HG02973 (cell line): ENCODE data around the gene SLC35G6.

Experiments used
- ATAC-seq: cut with Tn5 transposase; IDR thresholded peaks from one replicate; pipeline ENCODE4 v1.9.1; 2021; ENCODE audit warnings: moderate library complexity; ENCODE audit not compliant: unreplicated experiment

SLC35G6 gene

DNA sequence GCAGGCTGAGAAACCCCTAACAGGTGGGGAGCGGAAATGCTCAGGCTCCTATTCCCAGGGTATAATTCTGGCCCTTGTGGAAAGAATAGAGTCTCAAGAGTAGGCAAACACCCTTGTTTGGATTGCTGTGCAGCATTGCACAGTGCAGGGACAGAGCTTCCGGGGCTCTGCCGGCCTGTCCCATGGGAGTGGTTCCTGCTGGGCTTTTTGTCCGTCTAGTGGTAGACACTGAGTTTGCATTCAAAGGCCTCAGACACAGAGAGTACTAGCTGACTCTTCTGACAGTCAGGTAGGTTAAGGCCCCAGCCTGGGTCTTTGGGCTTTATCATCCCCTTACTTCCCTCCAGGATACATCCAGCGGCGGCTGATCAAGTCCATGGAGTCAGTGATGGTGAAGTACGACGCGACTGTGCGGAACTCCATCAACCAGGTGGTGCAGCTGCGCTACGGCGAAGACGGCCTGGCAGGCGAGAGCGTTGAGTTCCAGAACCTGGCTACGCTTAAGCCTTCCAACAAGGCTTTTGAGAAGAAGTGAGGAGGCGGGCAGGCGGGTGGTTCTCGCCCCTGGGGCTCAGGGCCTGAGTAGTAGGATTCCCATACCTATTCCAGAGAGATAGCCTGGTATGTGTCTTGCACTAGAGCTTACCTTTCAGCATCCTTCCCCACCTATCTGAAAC is 21.1 kb downstream of the SLC35G6 start:
- ATAC-seq = no peak

DNA sequence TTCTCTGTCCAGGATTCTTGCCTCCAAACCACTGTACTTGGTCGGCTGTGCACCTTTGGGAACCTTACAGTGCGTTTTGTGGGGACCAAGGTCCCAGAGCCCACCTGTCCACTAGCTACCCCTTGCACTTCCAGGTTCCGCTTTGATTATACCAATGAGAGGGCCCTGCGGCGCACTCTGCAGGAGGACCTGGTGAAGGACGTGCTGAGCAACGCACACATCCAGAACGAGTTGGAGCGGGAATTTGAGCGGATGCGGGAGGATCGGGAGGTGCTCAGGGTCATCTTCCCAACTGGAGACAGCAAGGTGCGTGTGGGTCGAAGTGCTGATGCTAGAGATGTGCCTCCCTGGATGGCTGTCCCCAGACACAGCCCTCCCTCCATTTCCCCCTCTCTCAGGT is 21.7 kb downstream of the SLC35G6 start:
- no peak for ATAC-seq

DNA sequence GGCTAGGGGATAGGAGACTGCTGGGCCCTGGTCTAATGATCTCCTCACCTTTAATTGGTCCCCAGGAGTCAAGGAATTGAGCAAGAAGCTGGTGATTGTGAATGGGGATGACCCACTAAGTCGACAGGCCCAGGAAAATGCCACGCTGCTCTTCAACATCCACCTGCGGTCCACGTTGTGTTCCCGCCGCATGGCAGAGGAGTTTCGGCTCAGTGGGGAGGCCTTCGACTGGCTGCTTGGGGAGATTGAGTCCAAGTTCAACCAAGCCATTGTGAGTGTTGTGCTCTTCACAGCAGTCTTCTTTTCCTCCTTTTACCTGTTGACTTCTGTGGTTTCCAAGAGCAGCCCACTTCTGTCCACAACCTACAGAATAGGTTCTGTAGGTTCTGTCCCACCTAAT is 22.3 kb downstream of the SLC35G6 start:
- ATAC-seq = no peak

DNA sequence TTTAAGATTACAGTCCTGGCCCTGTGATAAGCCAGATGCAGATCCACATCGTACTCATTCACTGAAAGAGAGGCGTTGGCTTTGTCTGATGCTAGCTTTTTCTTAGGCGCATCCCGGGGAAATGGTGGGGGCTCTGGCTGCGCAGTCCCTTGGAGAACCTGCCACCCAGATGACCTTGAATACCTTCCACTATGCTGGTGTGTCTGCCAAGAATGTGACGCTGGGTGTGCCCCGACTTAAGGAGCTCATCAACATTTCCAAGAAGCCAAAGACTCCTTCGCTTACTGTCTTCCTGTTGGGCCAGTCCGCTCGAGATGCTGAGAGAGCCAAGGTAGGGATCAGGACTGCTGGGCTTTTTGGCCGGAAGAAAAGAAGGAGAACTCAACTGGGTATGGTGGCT is 26.9 kb downstream of the SLC35G6 start:
- ATAC-seq = no peak

DNA sequence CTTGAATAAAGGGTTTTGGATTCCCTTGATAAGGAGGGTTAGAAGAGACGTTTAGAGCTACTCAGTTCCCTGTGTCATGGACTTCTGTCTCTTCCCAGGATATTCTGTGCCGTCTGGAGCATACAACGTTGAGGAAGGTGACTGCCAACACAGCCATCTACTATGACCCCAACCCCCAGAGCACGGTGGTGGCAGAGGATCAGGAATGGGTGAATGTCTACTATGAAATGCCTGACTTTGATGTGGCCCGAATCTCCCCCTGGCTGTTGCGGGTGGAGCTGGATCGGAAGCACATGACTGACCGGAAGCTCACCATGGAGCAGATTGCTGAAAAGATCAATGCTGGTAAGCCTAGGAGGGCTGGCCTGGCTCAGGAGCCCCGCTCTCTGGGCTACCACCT is 27.6 kb downstream of the SLC35G6 start:
- no peak for ATAC-seq

DNA sequence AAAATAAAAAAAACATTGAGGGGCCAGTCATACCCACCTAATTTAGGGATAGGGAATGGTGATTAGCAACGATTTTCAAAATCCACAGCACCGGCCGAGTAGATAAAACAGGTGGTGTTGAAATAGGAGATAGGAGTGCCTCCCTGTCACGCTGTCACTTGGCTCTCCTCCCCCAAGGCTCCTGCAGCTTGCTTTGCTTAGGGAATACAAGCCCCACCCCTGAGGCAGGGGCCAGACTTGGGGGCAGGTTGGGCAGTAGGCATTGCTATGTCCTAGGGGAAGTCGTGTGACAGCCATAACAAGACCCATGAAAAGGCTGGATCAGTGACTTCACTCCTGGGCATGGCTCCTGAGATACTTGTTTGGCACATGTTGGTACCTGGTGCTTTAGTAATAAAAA is 28.7 kb downstream of the SLC35G6 start:
- ATAC-seq = no peak

DNA sequence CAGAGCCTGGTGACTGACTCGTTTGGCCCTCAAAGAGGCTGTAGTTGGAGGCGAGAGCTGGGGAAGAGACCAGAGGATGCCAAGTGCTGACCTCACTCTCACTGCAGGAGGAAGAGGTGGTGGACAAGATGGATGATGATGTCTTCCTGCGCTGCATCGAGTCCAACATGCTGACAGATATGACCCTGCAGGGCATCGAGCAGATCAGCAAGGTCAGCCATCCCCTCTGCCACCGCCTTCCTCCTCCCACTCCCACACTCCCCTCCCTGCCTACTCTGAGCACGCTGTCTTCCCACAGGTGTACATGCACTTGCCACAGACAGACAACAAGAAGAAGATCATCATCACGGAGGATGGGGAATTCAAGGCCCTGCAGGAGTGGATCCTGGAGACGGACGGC is 29.9 kb downstream of the SLC35G6 start:
- ATAC-seq = no peak

DNA sequence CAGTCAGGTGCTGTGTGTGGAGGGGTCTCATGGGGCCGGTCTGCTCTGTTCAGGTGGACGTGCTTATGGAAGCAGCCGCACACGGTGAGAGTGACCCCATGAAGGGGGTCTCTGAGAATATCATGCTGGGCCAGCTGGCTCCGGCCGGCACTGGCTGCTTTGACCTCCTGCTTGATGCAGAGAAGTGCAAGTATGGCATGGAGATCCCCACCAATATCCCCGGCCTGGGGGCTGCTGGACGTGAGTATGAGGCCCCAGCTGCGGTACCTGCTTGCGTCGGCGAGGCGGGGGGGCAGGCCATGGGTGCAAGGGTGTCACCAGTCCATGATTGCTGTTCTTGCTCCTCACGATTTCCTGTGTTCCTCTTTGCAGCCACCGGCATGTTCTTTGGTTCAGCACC is 30.9 kb downstream of the SLC35G6 start:
- no peak for ATAC-seq

DNA sequence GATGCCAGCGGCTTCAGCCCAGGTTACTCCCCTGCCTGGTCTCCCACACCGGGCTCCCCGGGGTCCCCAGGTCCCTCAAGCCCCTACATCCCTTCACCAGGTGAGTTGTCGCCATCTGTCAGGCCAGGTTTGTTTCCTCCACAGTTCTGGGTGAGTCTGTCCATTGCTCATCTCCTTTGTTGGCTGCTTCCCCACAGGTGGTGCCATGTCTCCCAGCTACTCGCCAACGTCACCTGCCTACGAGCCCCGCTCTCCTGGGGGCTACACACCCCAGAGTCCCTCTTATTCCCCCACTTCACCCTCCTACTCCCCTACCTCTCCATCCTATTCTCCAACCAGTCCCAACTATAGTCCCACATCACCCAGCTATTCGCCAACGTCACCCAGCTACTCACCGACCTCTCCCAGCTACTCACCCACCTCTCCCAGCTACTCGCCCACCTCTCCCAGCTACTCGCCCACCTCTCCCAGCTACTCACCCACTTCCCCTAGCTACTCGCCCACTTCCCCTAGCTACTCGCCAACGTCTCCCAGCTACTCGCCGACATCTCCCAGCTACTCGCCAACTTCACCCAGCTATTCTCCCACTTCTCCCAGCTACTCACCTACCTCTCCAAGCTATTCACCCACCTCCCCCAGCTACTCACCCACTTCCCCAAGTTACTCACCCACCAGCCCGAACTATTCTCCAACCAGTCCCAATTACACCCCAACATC is 31.7 kb downstream of the SLC35G6 start:
- ATAC-seq = no peak

DNA sequence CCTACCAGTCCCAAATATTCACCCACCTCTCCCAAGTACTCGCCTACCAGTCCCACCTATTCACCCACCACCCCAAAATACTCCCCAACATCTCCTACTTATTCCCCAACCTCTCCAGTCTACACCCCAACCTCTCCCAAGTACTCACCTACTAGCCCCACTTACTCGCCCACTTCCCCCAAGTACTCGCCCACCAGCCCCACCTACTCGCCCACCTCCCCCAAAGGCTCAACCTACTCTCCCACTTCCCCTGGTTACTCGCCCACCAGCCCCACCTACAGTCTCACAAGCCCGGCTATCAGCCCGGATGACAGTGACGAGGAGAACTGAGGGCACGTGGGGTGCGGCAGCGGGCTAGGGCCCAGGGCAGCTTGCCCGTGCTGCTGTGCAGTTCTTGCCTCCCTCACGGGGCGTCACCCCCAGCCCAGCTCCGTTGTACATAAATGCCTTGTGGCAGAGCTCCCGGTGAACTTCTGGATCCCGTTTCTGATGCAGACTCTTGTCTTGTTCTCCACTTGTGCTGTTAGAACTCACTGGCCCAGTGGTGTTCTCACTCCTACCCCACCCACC is 32.7 kb downstream of the SLC35G6 start:
- no peak for ATAC-seq

DNA sequence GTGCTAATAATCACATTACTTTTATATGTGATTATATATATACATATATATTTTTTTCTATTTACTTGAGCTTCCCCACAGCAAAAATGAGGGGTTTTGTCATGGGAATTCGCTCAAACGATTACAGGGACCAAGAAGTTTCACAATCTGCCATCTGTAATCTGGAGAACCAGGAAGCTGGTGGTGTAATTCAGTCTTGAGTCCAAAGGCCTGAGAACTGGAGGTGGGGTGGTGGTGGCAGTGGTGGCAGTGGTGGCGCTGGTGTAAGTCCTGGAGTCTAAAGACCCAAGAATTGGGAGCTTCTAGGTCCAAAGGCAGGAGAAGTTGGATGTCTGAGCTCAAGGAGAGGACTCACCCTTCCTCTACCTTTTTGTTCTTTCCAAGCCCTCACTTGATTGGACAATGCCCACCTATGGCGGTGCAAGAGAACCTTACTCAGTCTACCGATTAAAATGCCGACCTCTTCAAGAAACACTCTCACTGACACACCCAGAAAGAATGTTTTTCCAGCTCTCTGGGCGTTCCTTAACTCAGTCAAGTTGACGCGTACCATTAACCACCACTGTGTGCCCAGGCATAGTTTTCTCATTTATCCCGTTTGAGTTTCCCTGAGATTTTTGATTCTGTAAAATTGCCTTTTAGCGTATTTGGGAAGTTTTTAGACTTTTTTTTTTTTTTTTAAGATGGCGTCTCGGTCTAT is 34.8 kb downstream of the SLC35G6 start:
- ATAC-seq = no peak

DNA sequence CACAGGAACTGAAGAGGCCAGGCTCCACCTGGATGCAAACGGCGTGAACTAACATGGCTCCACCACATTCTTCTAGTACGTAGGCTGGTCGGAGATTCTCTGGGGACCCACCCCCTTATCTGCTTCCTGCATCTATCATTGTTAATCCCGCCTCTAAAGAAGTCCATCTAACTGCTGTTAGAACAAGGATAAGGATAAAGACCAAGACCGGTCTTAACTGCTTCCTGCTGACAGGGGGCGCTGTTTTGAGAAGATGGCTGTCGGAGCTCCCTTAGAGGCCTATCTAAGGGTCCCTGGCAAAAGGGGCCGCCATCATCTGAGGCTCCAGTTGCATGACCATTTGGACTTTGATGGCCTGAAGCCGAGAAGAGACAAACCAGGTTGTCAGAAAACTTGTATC is 41.8 kb downstream of the SLC35G6 start:
- no peak for ATAC-seq

DNA sequence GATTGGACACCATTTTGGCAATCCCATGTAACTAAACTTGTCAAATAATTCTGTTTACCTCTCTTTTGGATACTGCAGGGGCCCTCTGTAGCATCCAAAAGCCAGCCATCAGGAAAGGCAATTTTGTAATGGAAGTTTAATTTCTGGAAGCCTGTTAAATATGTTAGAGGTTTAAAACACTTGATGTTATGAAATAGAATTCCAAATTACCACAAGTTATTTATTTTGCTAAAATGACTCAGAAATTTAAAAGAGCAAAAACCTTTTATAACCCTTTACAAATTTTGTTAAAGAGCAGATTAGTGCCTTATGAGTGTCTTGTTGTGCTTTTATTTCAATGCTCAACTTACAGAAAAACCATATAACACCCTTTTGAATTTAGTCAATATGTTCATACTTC is 47.6 kb downstream of the SLC35G6 start:
- no peak for ATAC-seq

DNA sequence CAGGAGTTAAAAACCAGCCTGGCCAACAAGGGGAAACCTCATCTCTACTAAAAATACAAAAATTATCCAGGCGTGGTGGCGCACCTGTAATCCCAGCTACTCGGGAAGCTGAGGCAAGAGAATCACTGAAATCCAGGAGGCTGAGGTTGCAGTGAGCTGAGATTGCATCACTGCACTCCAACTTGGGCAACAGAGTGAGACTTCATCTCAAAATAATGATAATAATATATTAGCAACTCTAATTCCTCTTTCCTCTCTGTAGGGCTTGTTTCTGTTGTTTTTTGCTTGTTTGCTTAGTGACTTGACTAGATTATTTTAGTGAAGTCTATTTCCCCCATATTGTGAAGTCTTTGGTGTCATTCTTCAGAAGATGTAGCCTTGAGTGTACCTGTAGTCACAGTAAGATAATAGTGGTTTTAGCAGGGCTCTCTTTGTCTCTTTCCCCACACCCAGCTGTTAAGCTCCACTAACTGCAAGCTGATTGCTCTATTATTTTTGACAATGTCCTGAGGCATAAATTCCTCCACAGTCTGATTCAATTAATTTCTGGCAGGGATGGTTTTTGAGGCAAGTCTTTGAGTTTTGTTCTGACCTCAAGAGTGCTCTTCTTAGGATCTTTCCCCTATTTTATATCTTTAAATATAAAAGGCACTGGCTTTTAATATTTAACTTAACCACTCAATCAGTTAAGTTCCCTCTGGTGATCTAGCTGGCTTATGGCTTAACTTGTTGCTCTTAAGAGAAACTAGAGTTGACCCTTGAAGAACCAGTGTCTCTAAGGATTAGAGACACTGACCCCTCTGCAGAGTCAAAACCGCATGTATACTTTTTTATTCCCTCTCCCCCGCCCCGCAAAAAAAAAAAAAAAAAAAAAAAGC is 49.0 kb downstream of the SLC35G6 start:
- no peak for ATAC-seq
